GM19023 (cell line): ENCODE data around the gene CLIP2.
"Not testable (repeated sequence)": the region's sequence is repeated elsewhere in the genome, so short reads cannot be mapped to it uniquely, and the experiment has no call there.

Experiments
- ATAC-seq: cut with Tn5 transposase; IDR thresholded peaks from one replicate; pipeline ENCODE4 v1.9.1; 2021; ENCODE audit warnings: mild to moderate bottlenecking, moderate library complexity; ENCODE audit not compliant: unreplicated experiment

Gene CLIP2

DNA sequence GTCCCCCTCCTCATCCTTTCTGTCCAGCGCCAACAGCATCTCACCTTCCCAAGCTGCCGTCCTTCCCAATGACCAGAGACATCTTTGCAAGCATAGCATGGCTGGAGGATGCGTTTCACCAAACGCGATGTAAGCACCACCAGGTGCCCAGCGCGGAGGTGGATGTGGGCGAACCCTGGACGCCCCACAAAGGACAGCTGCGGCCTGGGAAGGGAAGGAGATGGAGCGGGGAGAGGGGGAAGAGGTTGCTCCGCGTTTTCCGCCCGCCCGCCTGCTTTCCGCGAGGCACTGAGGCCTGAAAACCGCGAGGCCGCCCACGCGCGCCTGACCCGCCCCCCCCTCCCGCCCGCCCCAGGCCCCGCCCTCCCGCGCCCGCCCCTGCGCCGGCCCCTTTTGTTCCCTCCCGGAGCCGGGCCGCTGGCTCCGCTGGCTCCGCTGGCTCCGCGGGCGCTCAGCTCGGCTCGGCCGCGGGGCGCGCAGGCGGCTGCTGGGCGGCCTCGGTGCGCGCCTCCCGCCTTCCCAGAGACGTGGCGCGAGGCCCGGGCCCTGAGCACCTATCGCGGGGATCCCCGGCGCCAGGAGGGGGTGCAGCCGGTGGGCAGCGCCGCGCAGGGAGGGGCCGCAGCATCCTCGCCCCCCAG, at the start of gene CLIP2:
Gene CLIP2, plus strand, starts transcription at position 390 of the 641 bp plus-strand sequence. CDS start 28,140 bp downstream, outside the sequence.
- ATAC-seq, result peak; percentile 46

GRCh38 chr7:74240482-74240881, 48.7 kb upstream of the CLIP2 start:
- no peak for ATAC-seq

- no peak for ATAC-seq
Observed at GRCh38 chr7:74242122-74242443, 47.1 kb upstream of the CLIP2 start.

- no peak for ATAC-seq
Observed at GRCh38 chr7:74246497-74246896, 42.7 kb upstream of the CLIP2 start.

DNA sequence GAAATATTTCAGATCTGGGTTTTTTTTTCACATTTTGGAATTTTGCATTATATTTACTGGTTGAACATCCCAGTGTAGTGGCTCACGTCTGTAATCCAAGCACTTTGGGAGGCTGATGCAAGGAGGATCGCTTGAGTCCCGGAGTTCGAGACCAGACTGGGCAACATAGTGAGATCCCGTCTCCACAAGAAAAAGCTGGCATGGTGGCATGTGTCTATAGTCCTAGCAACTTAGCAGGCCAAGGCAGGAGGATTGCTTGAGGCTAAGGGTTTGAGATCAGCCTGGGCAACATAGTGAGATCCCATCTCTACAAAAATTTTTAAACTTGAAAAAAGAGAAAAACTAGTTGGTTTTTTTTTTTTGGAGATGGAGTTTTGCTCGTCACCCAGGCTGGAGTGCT, 41.1 kb upstream of the CLIP2 start:
- no peak for ATAC-seq

GRCh38 chr7:74249058-74249457, 40.1 kb upstream of the CLIP2 start:
- ATAC-seq, result not testable (repeated sequence)

- no peak for ATAC-seq
Observed at GRCh38 chr7:74252893-74253292, 36.3 kb upstream of the CLIP2 start.

GRCh38 chr7:74253331-74253730, 35.9 kb upstream of the CLIP2 start:
- ATAC-seq, result no peak

GRCh38 chr7:74253835-74254128, 35.4 kb upstream of the CLIP2 start:
- no peak for ATAC-seq

DNA sequence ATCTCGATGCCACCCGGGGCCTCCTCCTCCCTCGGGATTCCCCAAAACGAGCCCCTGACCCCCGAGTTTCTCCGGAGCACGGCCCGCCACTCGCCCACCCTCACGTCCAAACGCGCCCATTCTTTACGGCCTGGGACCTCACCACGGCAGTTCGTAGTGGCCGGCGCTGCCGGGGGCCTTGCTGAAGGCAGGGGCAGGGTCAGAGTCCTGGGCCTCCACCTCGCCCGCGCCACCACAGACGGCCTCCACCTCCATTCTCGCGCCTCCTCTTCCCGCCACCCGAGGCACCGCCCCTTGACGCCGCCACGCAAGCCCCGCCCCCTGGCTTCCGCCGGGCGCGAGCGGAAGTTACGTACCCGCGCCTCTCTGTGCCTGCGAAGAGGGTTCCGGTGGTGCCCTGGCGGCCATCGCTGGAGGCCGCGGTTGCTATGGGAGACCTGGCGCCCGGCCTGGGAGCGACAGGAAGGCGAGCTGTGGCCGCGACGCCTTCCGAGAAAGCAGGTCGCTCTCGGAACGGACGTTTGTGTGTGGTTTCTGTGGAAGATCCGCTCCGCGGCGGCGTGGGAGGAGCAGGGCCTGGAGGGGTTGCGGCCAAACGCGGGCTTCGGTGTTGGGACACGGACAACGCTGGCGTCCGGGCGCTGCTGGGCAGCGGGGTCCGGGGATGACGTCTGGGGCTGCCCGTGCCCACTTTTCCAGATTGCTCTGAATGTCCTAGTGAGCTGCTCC, 34.9 kb upstream of the CLIP2 start, which contains the start of gene RFC2:
Gene RFC2, minus strand, starts transcription at position 271 of the 729 bp plus-strand sequence. Its CDS starts 16 bp downstream, at position 255.
- ATAC-seq, result peak; percentile 96

- ATAC-seq, result no peak
Observed at GRCh38 chr7:74254858-74255379, 34.3 kb upstream of the CLIP2 start.

DNA sequence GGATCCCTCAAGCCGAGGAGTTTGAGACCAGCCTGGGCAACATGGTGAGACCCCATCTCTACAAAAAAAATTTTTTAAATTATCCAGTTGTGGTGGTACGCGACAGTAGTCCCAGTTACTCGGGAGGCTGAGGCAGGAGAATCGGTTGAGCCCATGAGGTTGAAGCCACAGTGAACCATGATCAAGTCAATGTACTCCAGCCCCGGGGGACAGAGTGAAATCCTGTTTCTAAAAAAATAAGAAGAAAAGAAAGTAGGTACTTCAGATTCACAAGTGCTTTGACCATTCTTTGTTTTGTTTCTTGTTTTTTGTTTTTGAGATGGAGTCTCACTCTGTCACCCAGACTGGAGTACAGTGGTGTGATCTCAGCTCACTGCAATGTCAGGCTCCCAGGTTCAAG, 33.7 kb upstream of the CLIP2 start:
- not testable (repeated sequence) for ATAC-seq

- ATAC-seq, result no peak
Observed at GRCh38 chr7:74256491-74257408, 32.5 kb upstream of the CLIP2 start.

- no peak for ATAC-seq
Observed at GRCh38 chr7:74258639-74259038, 30.6 kb upstream of the CLIP2 start.

DNA sequence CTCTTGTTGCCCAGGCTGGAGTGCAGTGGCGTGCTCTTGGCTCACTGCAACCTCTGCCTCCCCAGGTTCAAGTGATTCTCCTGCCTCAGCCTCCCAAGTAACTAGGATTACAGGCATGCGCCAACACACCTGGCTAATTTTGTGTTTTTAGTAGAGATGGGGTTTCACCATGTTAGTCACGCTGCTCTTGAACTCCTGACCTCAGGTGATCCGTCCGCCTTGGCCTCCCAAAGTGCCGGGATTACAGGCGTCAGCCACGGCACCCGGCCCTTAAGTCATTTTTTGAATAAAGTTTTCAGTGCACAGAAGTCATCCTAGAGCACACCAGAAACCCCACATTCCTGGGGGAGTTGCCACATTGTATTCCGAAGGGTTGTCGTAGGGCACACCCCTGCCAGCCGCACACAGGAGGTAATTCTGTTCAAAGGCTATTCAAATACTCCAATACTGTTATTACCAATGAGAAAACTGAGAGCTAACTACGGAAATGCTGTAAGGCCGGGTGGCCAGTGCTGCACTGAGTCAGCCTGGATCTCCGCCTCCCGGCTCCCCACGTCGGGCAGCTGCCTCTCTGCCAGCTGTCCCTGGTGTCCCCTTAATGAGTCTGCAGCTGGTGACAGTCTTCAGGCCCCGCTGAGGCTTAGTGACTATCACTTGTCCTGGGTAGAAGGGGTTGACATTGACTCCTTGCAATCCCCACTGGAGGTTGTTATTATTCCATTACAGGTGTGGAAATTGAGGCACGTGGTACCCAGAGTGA, 26.4 kb upstream of the CLIP2 start:
- ATAC-seq, result no peak

DNA sequence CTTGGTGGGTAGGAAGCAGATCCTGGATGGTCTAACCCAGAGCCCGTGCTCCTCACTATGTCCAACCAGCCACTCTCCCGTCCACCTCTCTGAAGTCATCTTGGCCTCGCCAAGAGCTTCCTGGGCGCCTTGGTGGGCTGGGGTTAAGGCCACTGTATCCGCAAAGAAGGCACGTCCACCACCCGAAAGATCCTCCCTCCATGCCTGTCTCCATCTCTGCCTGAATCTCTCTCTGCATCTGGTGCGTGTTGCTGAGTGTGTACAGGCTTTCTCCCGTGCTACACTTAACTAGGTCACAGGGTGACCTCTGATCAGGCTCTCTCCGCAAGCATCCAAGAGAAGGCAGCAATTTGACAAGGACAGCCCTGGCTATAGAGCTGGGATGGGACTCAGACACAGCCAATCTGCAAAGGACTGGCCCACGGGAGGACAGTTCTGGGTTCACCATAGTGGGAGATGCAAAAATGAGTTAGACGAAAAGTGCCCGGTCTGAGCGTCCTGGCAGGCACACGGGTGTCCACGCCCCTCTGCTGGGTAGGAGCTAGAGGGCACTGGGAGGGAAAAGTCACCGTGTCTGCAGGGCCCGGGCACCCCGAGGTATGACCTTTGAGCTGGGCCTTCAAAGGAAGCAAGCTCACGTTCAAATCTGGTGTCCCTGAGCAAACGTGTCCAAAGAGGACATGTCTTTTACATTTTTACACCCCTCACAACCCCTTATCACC, 25.6 kb upstream of the CLIP2 start:
- ATAC-seq, result no peak

- no peak for ATAC-seq
Observed at GRCh38 chr7:74266191-74266963, 22.8 kb upstream of the CLIP2 start.

- ATAC-seq, result no peak
Observed at GRCh38 chr7:74267756-74268565, 21.2 kb upstream of the CLIP2 start.
